Lower leg skin (tissue), 4 donors: ENCODE data around the gene VTCN1. TPM values are rescaled to one million over a fixed set of nuclear protein-coding genes. Genes with fewer than 3 reads are reported as not detected.

Experiments used
- DNase-seq, 2 donors: peaks; one replicate each; pipeline ENCODE4 v3.0.0-alpha.2; 2019; ENCODE audit warnings: low spot score in 2 of 2
- H3K4me3 ChIP-seq: fragments of 200-600 bp; sonication (generic); 2 replicates; pipeline ENCODE4 v1.5.1; 2017; ENCODE audit warnings: mild to moderate bottlenecking, low read depth; ENCODE audit not compliant: poor library complexity, severe bottlenecking
- CTCF ChIP-seq, 3 donors: fragments of 450-650 bp; IDR thresholded peaks; one replicate each; pipeline ENCODE4 v1.5.1; 2016; ENCODE audit warnings: antibody characterized with exemption in 3 of 3, mild to moderate bottlenecking in 3 of 3, moderate library complexity in 2 of 3
- POLR2A ChIP-seq, 2 donors: fragments of 450-650 bp; IDR thresholded peaks; one replicate each; pipeline ENCODE4 v1.6.1; 2016 to 2017; ENCODE audit warnings: antibody characterized with exemption in 2 of 2, mild to moderate bottlenecking in 1 of 2, moderate library complexity in 1 of 2
- WGBS, 2 donors: methylation state at CpG; one replicate each; pipeline ENCODE4 v1.1.5; 2018; 5-methylcytosine and 5-hydroxymethylcytosine counted together
- intact Hi-C: fragments of 100-400 bp; cut with DNase I; formaldehyde crosslinking; loops from one replicate; pipeline ENCODE4 v1.15.0; 2023; ENCODE audit warnings: low total_unique reads
- total RNA-seq, 4 donors: library from RNA; depleted of rRNA; stranded (reverse); fragments of >200 nt; gene quantifications; one replicate each; pipeline ENCODE4 v1.1.0, GENCODE V29; 2016

VTCN1 gene
- total RNA-seq, 4 donors from 2014 or later, result 0.38 to 5.7 (median 2.7) TPM

- 48 to 55% methylated on average over 5 of the region's 5 CpGs for WGBS, 2 donors
- TF ChIP-seq CTCF (IDR thresholded peaks at IDR 0.05) (no peak), POLR2A (IDR thresholded peaks at IDR 0.05) (no peak)
- intact Hi-C loops, result no loop called here
- DNase-seq, result no peak
- H3K4me3 ChIP-seq, result no peak overlapping the region
Observed at GRCh38 chr1:117179471-117179870, 31.3 kb downstream of the VTCN1 start.

GRCh38 chr1:117178756-117179155 is 32.0 kb downstream of the VTCN1 start:
- TF ChIP-seq POLR2A (IDR thresholded peaks at IDR 0.05) (no peak), CTCF (IDR thresholded peaks at IDR 0.05) (no peak)
- DNase-seq, result no peak
- 79 to 85% methylated on average over 5 of the region's 5 CpGs for WGBS, 2 donors
- intact Hi-C loops, result no loop called here
- H3K4me3 ChIP-seq, result no peak overlapping the region

- DNase-seq, result no peak
- H3K4me3 ChIP-seq, result no peak overlapping the region
- 27 to 68% methylated on average over 1 of the region's 1 CpG for WGBS, 2 donors
- intact Hi-C loops, result no loop called here
- TF ChIP-seq POLR2A (IDR thresholded peaks at IDR 0.05) (no peak), CTCF (IDR thresholded peaks at IDR 0.05) (no peak)
Observed at GRCh38 chr1:117177376-117177775, 33.4 kb downstream of the VTCN1 start.

- WGBS, 2 donors, result 87% methylated on average over 6 of the region's 6 CpGs
- intact Hi-C loops, result no loop called here
- H3K4me3 ChIP-seq, result no peak overlapping the region
- TF ChIP-seq CTCF (IDR thresholded peaks at IDR 0.05) (no peak), POLR2A (IDR thresholded peaks at IDR 0.05) (no peak)
- no peak for DNase-seq
Observed at GRCh38 chr1:117176579-117176978, 34.1 kb downstream of the VTCN1 start.

- H3K4me3 ChIP-seq, result no peak overlapping the region
- WGBS, 2 donors, result 96 to 97% methylated on average over 4 of the region's 4 CpGs
- TF ChIP-seq POLR2A (IDR thresholded peaks at IDR 0.05), result no peak
- TF ChIP-seq CTCF (IDR thresholded peaks at IDR 0.05), result no peak
- intact Hi-C loops, result no loop called here
- DNase-seq, result no peak
Observed at GRCh38 chr1:117174851-117175250, 35.9 kb downstream of the VTCN1 start.

- intact Hi-C loops, result no loop called here
- 65 to 66% methylated on average over 6 of the region's 6 CpGs for WGBS, 2 donors
- TF ChIP-seq POLR2A (IDR thresholded peaks at IDR 0.05) (no peak), CTCF (IDR thresholded peaks at IDR 0.05) (no peak)
- no peak overlapping the region for H3K4me3 ChIP-seq
- no peak for DNase-seq
Observed at GRCh38 chr1:117173691-117174090, 37.0 kb downstream of the VTCN1 start.
